Hepatocyte (in vitro differentiated cells): Measurements from ENCODE around the gene SYPL2.

Source experiments
- CTCF ChIP-seq: fragments of 200-600 bp; sonication (generic); IDR thresholded peaks from 2 replicates; pipeline ENCODE4 v1.5.1; 2016; ENCODE audit warnings: antibody characterized with exemption, mild to moderate bottlenecking; ENCODE audit not compliant: poor library complexity
- EZH2 ChIP-seq: fragments of 200-600 bp; sonication (generic); IDR thresholded peaks from 2 replicates; pipeline ENCODE4 v1.6.1; 2016; ENCODE audit warnings: antibody characterized with exemption, mild to moderate bottlenecking, borderline replicate concordance

GRCh38 chr1:109468061-109468460, 1.7 kb downstream of the SYPL2 start:
- TF ChIP-seq CTCF (no peak), EZH2 (no peak)
